ENCODE results near the gene PXMP4. TPM values are rescaled to one million over a fixed set of nuclear protein-coding genes. Genes with fewer than 3 reads are reported as not detected.

Gene PXMP4
- polyA plus RNA-seq, 1 donor (not counting 4 experiments of a cell fraction or from before 2014, with no cell fraction given): 3.2 TPM

GRCh38 chr20:33709905-33710541 is 10.1 kb downstream of the PXMP4 start:
- dilution Hi-C loops (cut with MboI; ENCODE audit: extremely low pct_ligation_motif_present, low sequenced_read_pairs): no loop called here
- TF ChIP-seq CTCF (optimal IDR thresholded peaks at IDR 0.05 in 1 of 3, IDR thresholded peaks at IDR 0.05 in 1 of 3, conservative IDR thresholded peaks at IDR 0.05 in 1 of 3; ENCODE audit: extremely low read depth in 1 of 3, insufficient read depth in 2 of 3, low read length in 3 of 3): no peak
- TF ChIP-seq EZH2 (IDR thresholded peaks at IDR 0.05; ENCODE audit: low read length): no peak
- Histone ChIP-seq H3K9me3 (ENCODE audit: control insufficient read depth, low read depth, low read length) (no peaks in the 10 kb centered on the region), H2AFZ (ENCODE audit: control insufficient read depth, low read length) (no peak overlapping the region), H3K9me1 (ENCODE audit: control insufficient read depth, extremely low read depth, insufficient read depth, low read length) (no peaks in the 10 kb centered on the region), H3K4me3 (ENCODE audit: control insufficient read depth in 2 of 3, extremely low read depth in 1 of 3, insufficient read depth in 2 of 3, low read depth in 1 of 3, low read length in 3 of 3) (no peak overlapping the region), H4K20me1 (ENCODE audit: control insufficient read depth, extremely low read depth, insufficient read depth, low read length) (no peaks in the 10 kb centered on the region), H3K79me2 (ENCODE audit: control insufficient read depth, insufficient read depth, low read length) (no peaks in the 10 kb centered on the region), H3K27me3 (ENCODE audit: control insufficient read depth, extremely low read depth, insufficient read depth, low read length) (no peaks in the 10 kb centered on the region), H3K4me1 (ENCODE audit: control insufficient read depth, extremely low read depth, insufficient read depth, low read length) (peaks cover 2% of the 10 kb centered on the region), H3K27ac (ENCODE audit: control insufficient read depth, insufficient read depth, low read length) (no peak overlapping the region), H3K4me2 (ENCODE audit: control insufficient read depth, extremely low read depth, insufficient read depth, low read depth, low read length) (no peak overlapping the region), H3K36me3 (ENCODE audit: control insufficient read depth in 2 of 2, extremely low read depth in 1 of 2, insufficient read depth in 2 of 2, low read length in 2 of 2) (peaks cover 1 to 5% of the 10 kb centered on the region in 2 experiments), H3K9ac (ENCODE audit: control insufficient read depth, extremely low read depth, insufficient read depth, low read length) (no peak overlapping the region)
- DNase-seq (ENCODE audit: low read depth, low spot score): no peak
- no peak for FAIRE-seq

- Histone ChIP-seq H2AFZ (ENCODE audit: control insufficient read depth, low read length) (no peak overlapping the region), H3K4me1 (ENCODE audit: control insufficient read depth, extremely low read depth, insufficient read depth, low read length) (peaks cover 2% of the 10 kb centered on the region), H3K9me3 (ENCODE audit: control insufficient read depth, low read depth, low read length) (no peaks in the 10 kb centered on the region), H3K79me2 (ENCODE audit: control insufficient read depth, insufficient read depth, low read length) (no peaks in the 10 kb centered on the region), H3K4me3 (ENCODE audit: control insufficient read depth in 2 of 3, extremely low read depth in 1 of 3, insufficient read depth in 2 of 3, low read depth in 1 of 3, low read length in 3 of 3) (no peak overlapping the region), H4K20me1 (ENCODE audit: control insufficient read depth, extremely low read depth, insufficient read depth, low read length) (no peaks in the 10 kb centered on the region), H3K27ac (ENCODE audit: control insufficient read depth, insufficient read depth, low read length) (no peak overlapping the region), H3K4me2 (ENCODE audit: control insufficient read depth, extremely low read depth, insufficient read depth, low read depth, low read length) (no peak overlapping the region), H3K9me1 (ENCODE audit: control insufficient read depth, extremely low read depth, insufficient read depth, low read length) (no peaks in the 10 kb centered on the region), H3K36me3 (ENCODE audit: control insufficient read depth in 2 of 2, extremely low read depth in 1 of 2, insufficient read depth in 2 of 2, low read length in 2 of 2) (peaks cover 1 to 5% of the 10 kb centered on the region in 2 experiments), H3K9ac (ENCODE audit: control insufficient read depth, extremely low read depth, insufficient read depth, low read length) (no peak overlapping the region), H3K27me3 (ENCODE audit: control insufficient read depth, extremely low read depth, insufficient read depth, low read length) (no peaks in the 10 kb centered on the region)
- TF ChIP-seq CTCF (optimal IDR thresholded peaks at IDR 0.05 in 1 of 3, IDR thresholded peaks at IDR 0.05 in 1 of 3, conservative IDR thresholded peaks at IDR 0.05 in 1 of 3; ENCODE audit: extremely low read depth in 1 of 3, insufficient read depth in 2 of 3, low read length in 3 of 3) (no peak), EZH2 (IDR thresholded peaks at IDR 0.05; ENCODE audit: low read length) (no peak)
- dilution Hi-C loops (cut with MboI; ENCODE audit: extremely low pct_ligation_motif_present, low sequenced_read_pairs): no loop called here
- DNase-seq (ENCODE audit: low read depth, low spot score): no peak
- no peak for FAIRE-seq
Measured at GRCh38 chr20:33709398-33709797, 10.7 kb downstream of the PXMP4 start.
